HG03432 (cell line): Measurements from ENCODE around the gene DCN.

ENCODE experiments used
- ATAC-seq: cut with Tn5 transposase; IDR thresholded peaks from one replicate; pipeline ENCODE4 v1.9.1; 2021; ENCODE audit warnings: mild to moderate bottlenecking, moderate library complexity; ENCODE audit not compliant: unreplicated experiment

Gene DCN

GRCh38 chr12:91188778-91189177 is 6.2 kb upstream of the DCN start:
- ATAC-seq = no peak

GRCh38 chr12:91186156-91186555 is 3.5 kb upstream of the DCN start:
- no peak for ATAC-seq

- ATAC-seq = no peak
These were observed 2.8 kb upstream of the DCN start for GRCh38 chr12:91185421-91185820.

GRCh38 chr12:91183551-91183950 is 934 bp upstream of the DCN start:
- no peak for ATAC-seq

GRCh38 chr12:91180582-91181395 is 1.8 kb downstream of the DCN start:
- no peak for ATAC-seq

GRCh38 chr12:91179966-91180561 is 2.6 kb downstream of the DCN start:
- no peak for ATAC-seq

- ATAC-seq = no peak
These were observed 3.3 kb downstream of the DCN start for GRCh38 chr12:91179315-91179714.

GRCh38 chr12:91178781-91179180 is 3.8 kb downstream of the DCN start:
- ATAC-seq = no peak

GRCh38 chr12:91178139-91178561 is 4.5 kb downstream of the DCN start:
- peak; percentile 50 for ATAC-seq

- no peak for ATAC-seq
These were observed 5.2 kb downstream of the DCN start for GRCh38 chr12:91177381-91177780.

- no peak for ATAC-seq
These were observed 5.7 kb downstream of the DCN start for GRCh38 chr12:91176915-91177314.

- ATAC-seq = no peak
These were observed 6.3 kb downstream of the DCN start for GRCh38 chr12:91176358-91176757.

- ATAC-seq = no peak
These were observed 9.5 kb downstream of the DCN start for GRCh38 chr12:91173124-91173523.

GRCh38 chr12:91172096-91172495 is 10.5 kb downstream of the DCN start:
- ATAC-seq = no peak

GRCh38 chr12:91171476-91171875 is 11.1 kb downstream of the DCN start:
- ATAC-seq = no peak

- ATAC-seq = no peak
These were observed 19.5 kb downstream of the DCN start for GRCh38 chr12:91163116-91163515.

- no peak for ATAC-seq
These were observed 21.6 kb downstream of the DCN start for GRCh38 chr12:91161009-91161408.

- ATAC-seq = no peak
These were observed 26.6 kb downstream of the DCN start for GRCh38 chr12:91155990-91156389.

- no peak for ATAC-seq
These were observed 28.5 kb downstream of the DCN start for GRCh38 chr12:91154131-91154530.

- ATAC-seq = no peak
These were observed 38.6 kb downstream of the DCN start for GRCh38 chr12:91144053-91144452.

GRCh38 chr12:91143206-91143605 is 39.4 kb downstream of the DCN start:
- no peak for ATAC-seq

- ATAC-seq = no peak
These were observed 40.4 kb downstream of the DCN start for GRCh38 chr12:91142221-91142631.
